NCI-H510A (cell line): Measurements from ENCODE around the gene CETP.

Experiments used
- DNase-seq: peaks from one replicate; lab custom pipeline; 2025; lab: John Stamatoyannopoulos, UW

CETP gene, protein sequence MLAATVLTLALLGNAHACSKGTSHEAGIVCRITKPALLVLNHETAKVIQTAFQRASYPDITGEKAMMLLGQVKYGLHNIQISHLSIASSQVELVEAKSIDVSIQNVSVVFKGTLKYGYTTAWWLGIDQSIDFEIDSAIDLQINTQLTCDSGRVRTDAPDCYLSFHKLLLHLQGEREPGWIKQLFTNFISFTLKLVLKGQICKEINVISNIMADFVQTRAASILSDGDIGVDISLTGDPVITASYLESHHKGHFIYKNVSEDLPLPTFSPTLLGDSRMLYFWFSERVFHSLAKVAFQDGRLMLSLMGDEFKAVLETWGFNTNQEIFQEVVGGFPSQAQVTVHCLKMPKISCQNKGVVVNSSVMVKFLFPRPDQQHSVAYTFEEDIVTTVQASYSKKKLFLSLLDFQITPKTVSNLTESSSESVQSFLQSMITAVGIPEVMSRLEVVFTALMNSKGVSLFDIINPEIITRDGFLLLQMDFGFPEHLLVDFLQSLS

DNA sequence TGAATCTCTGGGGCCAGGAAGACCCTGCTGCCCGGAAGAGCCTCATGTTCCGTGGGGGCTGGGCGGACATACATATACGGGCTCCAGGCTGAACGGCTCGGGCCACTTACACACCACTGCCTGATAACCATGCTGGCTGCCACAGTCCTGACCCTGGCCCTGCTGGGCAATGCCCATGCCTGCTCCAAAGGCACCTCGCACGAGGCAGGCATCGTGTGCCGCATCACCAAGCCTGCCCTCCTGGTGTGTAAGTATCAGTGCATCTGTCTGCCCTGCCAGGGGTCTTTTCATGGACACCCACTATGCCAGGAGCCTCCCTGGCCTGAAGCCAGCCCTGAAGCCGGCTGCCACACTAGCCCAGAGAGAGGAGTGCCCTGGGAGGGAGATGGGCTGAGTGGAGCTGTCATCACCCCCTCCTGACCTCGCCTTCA is at the start of gene CETP:
CETP (plus strand) TSS at position 100 of the 431 bp plus-strand sequence; CDS start at position 130, 30 bp downstream.
- DNase-seq = no peak

DNA sequence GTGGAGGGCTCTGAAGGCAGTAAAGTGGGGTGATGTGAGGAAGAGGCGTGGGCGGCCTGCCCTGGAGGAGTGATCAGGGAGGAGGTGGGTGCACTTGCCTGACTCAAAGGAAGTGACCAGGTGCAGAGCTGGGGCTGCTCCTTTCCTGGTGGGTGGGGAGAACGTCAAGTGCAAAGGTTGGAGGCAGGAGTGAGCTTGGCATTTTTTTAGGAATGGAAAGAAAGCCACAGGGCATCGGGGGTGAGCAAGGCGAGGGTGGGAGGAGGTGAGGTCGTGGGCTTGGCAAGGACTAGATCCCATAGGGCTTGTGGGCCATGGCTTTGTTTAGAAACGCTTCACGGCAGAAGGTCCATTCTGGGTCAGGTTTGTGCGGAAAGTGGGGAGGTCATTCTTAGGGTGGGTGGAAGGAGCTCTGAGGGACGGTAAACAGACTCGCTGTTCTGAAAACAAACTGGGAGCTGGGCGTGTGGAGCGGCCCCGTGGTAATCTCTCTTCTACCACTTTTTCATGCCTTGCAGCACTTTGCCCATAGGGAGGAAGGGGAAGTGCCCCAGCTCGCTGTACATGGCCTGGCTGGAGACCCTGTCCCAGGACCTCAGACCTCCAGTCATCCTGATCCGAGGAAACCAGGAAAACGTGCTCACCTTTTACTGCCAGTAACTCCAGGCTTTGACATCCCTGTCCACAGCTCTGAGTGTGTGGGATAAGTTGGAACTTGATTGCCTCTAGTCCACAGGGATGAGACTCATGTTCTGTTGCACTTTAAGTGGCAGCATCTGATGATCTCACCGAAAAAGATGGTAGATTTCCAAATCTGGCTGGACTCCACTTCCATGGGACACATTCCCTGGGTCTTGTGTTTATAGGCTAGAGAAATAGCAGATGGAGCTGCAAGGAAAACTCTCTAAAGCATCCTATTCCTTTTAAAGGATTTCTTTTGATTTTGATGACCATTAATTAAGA is 48.7 kb upstream of the CETP start:
- DNase-seq = no peak

- DNase-seq = no peak
Measured at GRCh38 chr16:56914896-56915295, 46.9 kb upstream of the CETP start.

- no peak for DNase-seq
Measured at GRCh38 chr16:56915336-56916119, 46.2 kb upstream of the CETP start.

DNA sequence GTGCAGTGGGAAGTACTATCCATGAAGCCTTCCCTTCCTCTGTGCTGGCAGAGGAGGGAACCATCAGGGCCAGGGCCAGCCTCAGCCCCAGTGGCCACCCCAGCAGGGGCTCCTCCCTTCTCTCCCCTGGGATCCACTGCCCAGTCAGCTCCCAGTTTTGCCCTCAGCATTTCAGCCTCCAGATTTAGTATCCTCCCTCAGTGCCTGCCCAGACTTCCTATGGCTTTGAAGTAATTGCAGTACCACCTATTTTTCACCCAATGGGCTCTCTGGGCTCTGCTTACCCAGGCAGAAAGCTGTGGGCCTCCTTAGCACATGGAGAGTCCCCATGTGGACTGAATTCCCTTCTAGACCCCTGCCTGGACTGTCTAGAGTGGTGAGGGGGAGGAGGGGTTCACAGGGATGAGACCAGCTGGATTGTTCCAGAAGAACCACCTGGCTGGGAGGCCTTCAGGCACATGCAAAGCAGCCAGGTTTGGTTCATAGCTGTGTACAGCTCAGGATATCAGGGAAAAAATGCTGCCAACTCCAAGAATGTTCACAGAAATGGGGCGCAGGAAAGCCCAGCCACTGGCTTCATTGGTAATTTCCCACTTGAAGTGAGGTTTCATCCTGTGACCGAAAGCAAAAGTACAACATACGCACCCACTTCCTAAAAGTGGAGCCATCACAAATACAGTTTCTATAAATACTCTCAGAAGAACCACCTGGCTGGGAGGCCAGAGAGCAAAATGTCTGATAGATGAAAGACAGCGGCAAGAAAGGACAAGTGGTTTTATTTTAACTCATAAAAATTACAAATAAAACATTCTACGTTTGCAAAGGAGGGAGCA is 45.0 kb upstream of the CETP start:
- DNase-seq = no peak

DNA sequence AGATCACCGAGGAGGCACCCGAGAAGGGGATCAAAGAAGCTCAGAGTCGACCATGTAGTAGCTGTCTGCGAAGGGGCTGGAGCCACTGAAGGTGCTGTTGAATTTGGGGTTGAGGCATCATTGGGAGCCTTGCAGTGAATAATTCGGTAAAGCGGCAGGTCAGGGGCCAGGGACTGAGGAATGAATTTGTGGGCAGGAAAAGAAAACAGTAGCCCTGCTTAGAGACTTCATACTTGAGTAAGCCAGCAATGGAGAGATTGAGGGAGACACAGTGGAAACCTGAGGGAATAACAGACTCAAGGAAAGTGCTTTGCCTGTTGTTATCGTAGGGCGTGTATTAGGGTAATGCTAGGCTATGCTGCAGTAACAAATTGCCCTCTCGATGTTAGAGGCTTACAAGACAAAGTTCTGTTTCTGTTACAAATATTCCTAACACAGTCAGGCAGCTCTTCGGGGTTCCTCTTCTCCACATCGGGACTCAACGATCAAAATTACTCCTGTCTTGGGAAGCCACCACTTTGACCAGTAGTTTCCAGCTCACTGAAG is 43.2 kb upstream of the CETP start:
- DNase-seq = no peak

GRCh38 chr16:56919099-56919800 is 42.5 kb upstream of the CETP start:
- DNase-seq = no peak

DNA sequence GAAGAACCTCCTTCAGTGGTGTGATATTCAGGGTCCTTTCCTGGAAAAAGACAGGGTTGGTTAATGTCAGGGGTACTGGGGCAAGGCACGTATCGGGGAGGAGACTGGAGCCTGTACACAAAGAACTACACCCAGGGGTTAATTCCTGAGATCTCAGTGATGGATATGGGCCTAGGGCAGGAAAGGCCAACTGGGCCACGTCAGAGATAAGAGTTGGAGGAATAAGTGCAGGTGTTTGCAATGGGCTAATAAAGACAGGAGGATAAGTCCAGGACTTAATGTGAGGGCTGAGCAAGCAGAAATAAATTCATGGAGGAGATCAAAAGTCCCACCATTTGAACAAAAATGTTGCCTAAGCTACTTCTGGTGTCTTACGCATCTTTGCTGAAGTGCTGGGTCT is 40.2 kb upstream of the CETP start:
- no peak for DNase-seq

- DNase-seq = no peak
Measured at GRCh38 chr16:56923481-56924091, 38.2 kb upstream of the CETP start.

- no peak for DNase-seq
Measured at GRCh38 chr16:56927471-56927870, 34.3 kb upstream of the CETP start.

GRCh38 chr16:56929639-56930038 is 32.1 kb upstream of the CETP start:
- DNase-seq = no peak

GRCh38 chr16:56930486-56931270 is 31.1 kb upstream of the CETP start:
- peak; percentile 43 for DNase-seq

DNA sequence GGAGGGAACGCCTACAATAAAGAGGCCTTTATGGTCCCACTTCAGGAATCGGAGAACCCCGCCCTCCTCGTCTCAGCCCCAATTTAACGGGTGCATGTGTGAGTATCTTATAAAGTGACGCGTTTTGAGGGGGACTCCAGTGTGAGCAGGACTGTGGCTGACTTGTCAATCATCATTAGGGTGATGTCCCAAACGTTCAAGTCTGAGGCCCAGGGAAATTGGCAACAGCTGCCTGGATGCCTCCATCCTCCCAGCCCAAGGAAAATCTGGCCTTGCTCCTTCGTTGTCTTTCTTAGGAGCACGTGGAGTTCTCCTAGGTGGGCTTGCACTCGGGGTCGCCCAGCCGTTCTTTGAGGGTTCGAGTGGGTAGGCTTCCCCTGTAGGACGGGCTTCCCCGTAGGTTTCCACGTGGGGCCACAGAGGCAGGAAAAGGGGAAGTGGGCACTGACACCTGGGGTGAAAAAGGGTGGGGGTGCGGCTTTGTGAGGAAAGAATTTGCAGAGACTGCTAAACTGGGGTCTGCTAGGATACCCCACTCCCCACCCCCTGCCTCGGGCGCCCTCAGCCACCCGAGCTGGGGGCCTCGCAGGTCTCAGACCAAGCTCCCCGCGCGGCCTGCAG is 30.4 kb upstream of the CETP start:
- peak; percentile 28 for DNase-seq

DNA sequence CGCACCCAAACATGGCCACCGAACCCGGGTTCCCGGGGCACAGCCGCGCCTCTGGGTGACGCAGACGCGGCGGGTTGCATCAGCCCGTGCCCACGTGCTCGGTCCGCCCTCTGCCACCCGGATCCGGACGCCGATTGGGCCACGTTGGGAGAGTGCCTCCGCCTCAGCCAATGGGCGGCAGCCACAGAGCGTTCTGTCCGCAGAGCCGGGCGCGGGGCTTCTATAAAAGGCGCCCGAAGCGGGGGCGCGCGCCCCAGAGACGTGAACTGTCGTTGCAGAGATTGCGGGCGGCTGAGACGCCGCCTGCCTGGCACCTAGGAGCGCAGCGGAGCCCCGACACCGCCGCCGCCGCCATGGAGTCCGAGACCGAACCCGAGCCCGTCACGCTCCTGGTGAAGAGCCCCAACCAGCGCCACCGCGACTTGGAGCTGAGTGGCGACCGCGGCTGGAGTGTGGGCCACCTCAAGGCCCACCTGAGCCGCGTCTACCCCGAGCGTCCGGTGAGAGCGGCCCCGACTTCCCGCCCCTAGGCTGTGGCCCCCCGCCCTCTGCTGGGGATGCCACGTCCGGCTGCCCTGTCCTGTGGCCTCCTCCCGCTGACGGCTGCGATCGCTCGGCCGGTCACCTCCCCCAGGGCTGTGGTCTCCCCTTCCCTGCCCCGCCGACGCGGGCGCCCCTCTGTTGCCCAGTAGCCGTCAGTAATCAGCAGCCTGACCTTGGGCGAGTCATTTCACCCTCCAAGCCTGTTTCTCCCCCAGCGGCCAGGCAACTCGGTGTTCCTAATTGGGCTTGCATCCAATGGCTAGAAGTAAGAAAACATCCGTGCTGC is 29.6 kb upstream of the CETP start, which contains the start of gene HERPUD1:
HERPUD1 (plus strand) TSS at position 251 of the 829 bp plus-strand sequence; CDS start at position 354, 103 bp downstream.
- peak; percentile 85 for DNase-seq

- DNase-seq = peak; percentile 31
Measured at GRCh38 chr16:56932721-56933619, 28.8 kb upstream of the CETP start.
